Gastrocnemius medialis (tissue), 4 donors: ENCODE data around the gene PDPN.

Experiments used
- CTCF ChIP-seq, 5 experiments: fragments of 450-650 bp in 3 of 5; fragments of 200-600 bp in 2 of 5; sonication (generic) in 2 of 5; IDR thresholded peaks in 4 of 5; conservative IDR thresholded peaks in 1 of 5; 1 replicate in 4 of 5; 2 replicates in 1 of 5; pipeline ENCODE4 v1.5.1; 2016 to 2019; ENCODE audit warnings: antibody characterized with exemption in 5 of 5, mild to moderate bottlenecking in 3 of 5, moderate library complexity in 3 of 5
- POLR2A ChIP-seq, 2 donors: fragments of 450-650 bp; IDR thresholded peaks; one replicate each; pipeline ENCODE4 v1.6.1; 2017; ENCODE audit warnings: antibody characterized with exemption in 2 of 2, mild to moderate bottlenecking in 2 of 2, moderate library complexity in 2 of 2

- TF ChIP-seq CTCF (IDR thresholded peaks at IDR 0.05 in 4 of 5, conservative IDR thresholded peaks at IDR 0.05 in 1 of 5) (no peak), POLR2A (IDR thresholded peaks at IDR 0.05) (no peak)
These were observed 37.2 kb downstream of the PDPN start for GRCh38 chr1:13620825-13621224.
